PC-3 (cell line): Measurements from ENCODE around the gene GPD1. TPM values are rescaled to one million over a fixed set of nuclear protein-coding genes. Genes with fewer than 3 reads are reported as not detected.
A peak's percentile ranks its signal among the peaks of the same experiment; 100 is the strongest.

ENCODE experiments used
- ATAC-seq: fragments of 200-7000 bp; cut with Tn5 transposase; 2 replicates; pipeline ENCODE4 v1.9.1; 2020; ENCODE audit warnings: mild to moderate bottlenecking, moderate library complexity
- BruUV-seq: library from RNA; stranded (reverse); fragments of 400-500 nt; replicated peaks from 2 replicates; lab custom pipeline; 2021; lab: Mats Ljungman, UMichigan
- CTCF ChIA-PET: fragments of 300-600 bp; sonication (Branson Sonifier 250); formaldehyde crosslinking; loops from one replicate; lab custom pipeline; 2022; ENCODE audit warnings: antibody characterized with exemption; lab: Charles Lee
- POLR2A ChIA-PET: fragments of 300-600 bp; sonication (Branson Sonifier 250); formaldehyde crosslinking; loops from one replicate; lab custom pipeline; 2022; ENCODE audit warnings: antibody characterized with exemption; ENCODE audit not compliant: unreplicated experiment; lab: Charles Lee
- DNase-seq: peaks from one replicate; pipeline ENCODE4 v3.0.0-alpha.2; 2015
- H2AFZ ChIP-seq: fragments of 300-600 bp; sonication (generic); 2 replicates; pipeline ENCODE4 v1.6.0; 2016; ENCODE audit warnings: antibody characterized with exemption, low read length
- H3F3A ChIP-seq: fragments of 300-600 bp; sonication (generic); one replicate; pipeline ENCODE4 v1.6.0; 2017; ENCODE audit warnings: antibody characterized with exemption, low read length, control low read depth, mild to moderate bottlenecking; ENCODE audit not compliant: unreplicated experiment
- H3K27ac ChIP-seq: fragments of 300-600 bp; sonication (generic); 2 replicates; pipeline ENCODE4 v1.5.1; 2016; ENCODE audit warnings: mild to moderate bottlenecking, low read length
- H3K27me3 ChIP-seq: fragments of 300-600 bp; sonication (generic); 2 replicates; pipeline ENCODE4 v1.6.1; 2016; ENCODE audit warnings: low read length, mixed read lengths
- H3K36me3 ChIP-seq: fragments of 300-600 bp; sonication (generic); 2 replicates; pipeline ENCODE4 v1.6.1; 2016; ENCODE audit warnings: low read depth, mixed run types, low read length, mixed read lengths
- H3K4me1 ChIP-seq: fragments of 300-600 bp; sonication (generic); 2 replicates; pipeline ENCODE4 v1.5.1; 2016; ENCODE audit warnings: low read length; ENCODE audit not compliant: insufficient read depth
- H3K4me2 ChIP-seq: fragments of 300-600 bp; sonication (generic); 2 replicates; pipeline ENCODE4 v1.6.0; 2016; ENCODE audit warnings: low read length
- H3K4me3 ChIP-seq: fragments of 300-600 bp; sonication (generic); 2 replicates; pipeline ENCODE4 v1.5.1; 2016; ENCODE audit warnings: mild to moderate bottlenecking, low read length, mixed read lengths
- H3K79me2 ChIP-seq: fragments of 300-600 bp; sonication (generic); 2 replicates; pipeline ENCODE4 v1.6.1; 2017; ENCODE audit warnings: low read length, mixed read lengths
- H3K9ac ChIP-seq: fragments of 300-600 bp; sonication (generic); 2 replicates; pipeline ENCODE4 v1.6.0; 2016; ENCODE audit warnings: mild to moderate bottlenecking, low read length
- H3K9me2 ChIP-seq: fragments of 300-600 bp; sonication (generic); replicated peaks from 2 replicates; pipeline ENCODE4 v1.6.1; 2016; ENCODE audit warnings: mixed run types, low read length, mixed read lengths
- H3K9me3 ChIP-seq: fragments of 300-600 bp; sonication (generic); 2 replicates; pipeline ENCODE4 v1.6.1; 2016; ENCODE audit warnings: low read length, mixed read lengths
- H4K20me1 ChIP-seq: fragments of 300-600 bp; sonication (generic); 2 replicates; pipeline ENCODE4 v1.6.1; 2016; ENCODE audit warnings: low read length, mixed read lengths
- CTCF ChIP-seq: fragments of 300-600 bp; sonication (generic); conservative IDR thresholded peaks from 2 replicates; pipeline ENCODE4 v1.5.1; 2017; ENCODE audit warnings: antibody characterized with exemption, low read depth, mild to moderate bottlenecking, low read length
- EZH2 ChIP-seq: fragments of 300-600 bp; sonication (generic); IDR thresholded peaks from one replicate; pipeline ENCODE4 v1.6.1; 2017; ENCODE audit warnings: antibody characterized with exemption, mild to moderate bottlenecking, low read length; ENCODE audit not compliant: unreplicated experiment
- EZH2phosphoT487 ChIP-seq: fragments of 300-600 bp; sonication (generic); IDR thresholded peaks from 2 replicates; pipeline ENCODE4 v1.6.1; 2018; ENCODE audit warnings: mild to moderate bottlenecking, antibody characterized with exemption, low read length, borderline replicate concordance
- intact Hi-C: fragments of 100-400 bp; cut with micrococcal nuclease; formaldehyde crosslinking; loops from 2 replicates; pipeline ENCODE4 v1.9.0; 2023
- total RNA-seq: library from RNA; depleted of rRNA; stranded (reverse); fragments of >200 nt; gene quantifications from 2 replicates; pipeline ENCODE4 v1.2.3, GENCODE V29; 2014

GPD1 gene
- total RNA-seq, 1 experiment from 2014 or later: 0.11 TPM

DNA sequence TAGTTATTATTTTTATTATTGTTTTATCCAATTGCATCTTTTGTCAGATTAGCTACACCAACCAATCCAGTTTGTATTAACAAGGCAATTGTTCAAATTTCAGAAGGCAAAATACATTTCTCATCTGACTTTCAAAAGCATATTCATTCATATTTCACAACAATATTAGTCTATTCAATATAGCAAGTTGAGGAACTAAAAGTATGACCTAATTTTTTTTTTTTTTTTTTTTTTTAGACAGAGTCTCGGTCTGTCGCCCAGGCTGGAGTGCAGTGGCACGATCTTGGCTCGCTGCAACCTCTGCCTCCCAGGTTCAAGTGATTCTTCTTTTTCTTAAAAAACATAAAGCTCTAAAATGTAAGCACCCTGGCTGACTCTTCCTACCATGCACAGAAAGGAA lies 25.5 kb downstream of the GPD1 start:
- ChIA-PET CTCF (interaction anchor here (0.7 kb wide), 1 partner anchor 38 kb away, joined by 3 read pairs; the partner anchor contains the start of gene CERS5), POLR2A (no interaction called here)
- no peaks in the 10 kb centered on the region for H3K4me1 ChIP-seq
- ATAC-seq (no peak), DNase-seq (peak; percentile 23)
- TF ChIP-seq CTCF (no peak), EZH2 (no peak), EZH2phosphoT487 (no peak)
- H3K36me3 ChIP-seq: peaks cover 26% of the 10 kb centered on the region; the same call in 1 of the 2 replicates
- H3K9me2 ChIP-seq: no peaks in the 10 kb centered on the region
- no TSS peak for BruUV-seq
- no peak overlapping the region for H3K9ac ChIP-seq
- no peak overlapping the region for H3K4me3 ChIP-seq
- intact Hi-C loops: loop anchor here (5.0 kb wide), 1 partner anchor 52 kb away; no protein-coding TSS in a partner anchor
- H3K27me3 ChIP-seq: no peaks in the 10 kb centered on the region
- no peak overlapping the region for H3K27ac ChIP-seq
- no peaks in the 10 kb centered on the region for H3K79me2 ChIP-seq
- H3K9me3 ChIP-seq: no peaks in the 10 kb centered on the region
- H2AFZ ChIP-seq: no peak overlapping the region
- H3F3A ChIP-seq: no peaks in the 10 kb centered on the region
- H3K4me2 ChIP-seq: no peak overlapping the region
- no peaks in the 10 kb centered on the region for H4K20me1 ChIP-seq

DNA sequence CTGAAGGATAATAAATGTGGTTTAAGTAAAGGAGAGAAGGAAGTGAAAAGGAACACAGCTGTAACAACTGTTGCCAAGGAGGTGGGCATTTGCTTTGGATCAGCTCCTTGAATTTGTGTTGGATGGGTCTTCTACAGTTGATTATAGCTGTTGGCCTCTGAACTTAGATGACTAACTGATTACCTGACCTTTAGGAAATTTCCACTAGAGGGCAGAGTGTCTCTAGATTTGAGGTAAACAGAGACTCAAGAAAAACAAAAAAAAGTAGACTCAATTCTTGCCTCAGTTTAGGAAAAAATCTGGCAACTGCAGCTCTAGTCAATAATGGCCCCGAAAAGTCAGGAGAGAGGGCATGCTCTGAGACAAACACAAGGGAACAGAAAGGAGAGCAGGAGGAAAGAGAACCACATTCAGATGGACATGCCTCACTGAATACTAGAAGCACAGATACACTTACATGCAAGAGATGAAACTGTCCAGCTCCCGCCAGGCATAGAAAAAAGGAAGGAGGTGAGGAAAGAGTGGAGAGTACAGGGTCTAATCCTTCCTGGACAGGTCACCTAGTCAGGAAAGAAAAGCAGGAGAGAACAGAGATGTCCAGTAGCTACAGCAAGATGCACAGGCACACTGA lies 28.8 kb downstream of the GPD1 start:
- Histone ChIP-seq H3K27ac (no peak overlapping the region), H3K9me3 (no peaks in the 10 kb centered on the region), H3K36me3 (peaks cover 27% of the 10 kb centered on the region; the same call in 1 of the 2 replicates), H3K4me2 (no peak overlapping the region), H3K79me2 (no peaks in the 10 kb centered on the region), H2AFZ (no peak overlapping the region), H4K20me1 (no peaks in the 10 kb centered on the region), H3K27me3 (no peaks in the 10 kb centered on the region), H3K9ac (no peak overlapping the region), H3K4me1 (no peaks in the 10 kb centered on the region), H3K9me2 (no peaks in the 10 kb centered on the region), H3K4me3 (no peak overlapping the region), H3F3A (no peaks in the 10 kb centered on the region)
- POLR2A ChIA-PET: interaction anchor here (0.7 kb wide), 1 partner anchor 121 kb away, joined by 3 read pairs; no protein-coding TSS in a partner anchor
- TF ChIP-seq EZH2phosphoT487: no peak
- peak; percentile 84 for TF ChIP-seq CTCF
- no TSS peak for BruUV-seq
- CTCF ChIA-PET: interaction anchor here (0.6 to 0.9 kb wide), 5 partner anchors 18 to 197 kb away, joined by 3 to 5 read pairs (median 4); partner anchors contain the start of gene CERS5
- DNase-seq (peak; percentile 69), ATAC-seq (peak; percentile 61)
- intact Hi-C loops: loop anchor here (1.0 kb wide), 1 partner anchor 43 kb away; no protein-coding TSS in a partner anchor

GRCh38 chr12:50142993-50143392 lies 39.2 kb downstream of the GPD1 start:
- no peak overlapping the region for H3K27ac ChIP-seq
- H3K9me2 ChIP-seq: no peaks in the 10 kb centered on the region
- no peaks in the 10 kb centered on the region for H4K20me1 ChIP-seq
- CTCF ChIA-PET: no interaction called here
- no peak overlapping the region for H3K9ac ChIP-seq
- no peaks in the 10 kb centered on the region for H3K27me3 ChIP-seq
- H3K4me1 ChIP-seq: no peaks in the 10 kb centered on the region
- H3K4me2 ChIP-seq: no peak overlapping the region
- TF ChIP-seq EZH2 (no peak), CTCF (no peak), EZH2phosphoT487 (no peak)
- intact Hi-C loops: no loop called here
- H3K9me3 ChIP-seq: no peaks in the 10 kb centered on the region
- H3K4me3 ChIP-seq: no peak overlapping the region
- POLR2A ChIA-PET: no interaction called here
- H3F3A ChIP-seq: no peaks in the 10 kb centered on the region
- no peak overlapping the region for H2AFZ ChIP-seq
- ATAC-seq: no peak
- no peak for DNase-seq
- no peaks in the 10 kb centered on the region for H3K79me2 ChIP-seq
- no TSS peak for BruUV-seq
- peaks cover 8% of the 10 kb centered on the region; the same call in 1 of the 2 replicates for H3K36me3 ChIP-seq
